ENCODE results near the gene PARS2. TPM values are rescaled to one million over a fixed set of nuclear protein-coding genes. Genes with fewer than 3 reads are reported as not detected.

Gene PARS2
- total RNA-seq, 4 donors from 2014 or later = 4.8 to 7.4 (median 6.0) TPM

DNA sequence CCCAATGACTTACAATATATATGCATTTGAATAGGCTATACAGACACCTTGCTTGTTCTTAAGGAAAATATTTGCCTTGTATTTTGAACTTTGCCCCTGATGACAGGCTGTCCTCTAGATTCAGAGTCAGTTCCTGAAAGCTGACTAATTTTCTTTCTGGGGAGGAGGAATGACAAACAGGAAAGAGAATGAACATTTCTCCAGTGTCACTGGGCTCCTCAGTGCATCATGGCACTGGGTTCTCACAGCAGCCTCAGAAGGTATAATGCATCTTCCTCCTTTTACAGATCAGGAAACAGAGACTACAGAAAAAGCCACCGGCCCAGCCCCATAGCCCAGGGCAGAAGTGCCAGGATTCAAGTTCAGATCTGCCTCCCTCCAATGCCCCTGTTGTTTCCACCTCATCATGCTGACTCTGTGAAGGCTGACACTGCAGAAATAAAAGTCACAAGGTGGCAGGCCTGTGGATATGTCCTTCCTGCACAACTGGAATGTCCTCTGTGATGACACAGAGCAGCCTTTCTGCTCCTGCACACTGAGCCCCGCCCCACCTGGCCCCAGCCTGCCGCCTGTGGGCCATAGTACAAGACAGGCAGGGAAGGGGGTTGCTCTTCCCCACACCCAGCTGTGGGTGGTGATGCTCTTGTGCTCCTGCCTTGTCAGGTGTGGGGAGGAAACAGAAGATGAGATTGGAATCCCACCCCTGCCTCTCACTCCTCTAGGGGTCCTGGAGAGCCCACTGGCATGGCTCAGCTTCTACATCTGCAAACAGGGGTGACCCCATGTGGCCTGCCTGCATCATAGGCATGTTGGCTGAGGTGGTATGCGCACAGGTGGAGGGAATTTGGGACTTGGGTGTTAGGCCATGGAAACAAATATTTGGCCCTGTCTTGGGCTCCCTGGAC lies 30.4 kb upstream of the PARS2 start:
- DNase-seq = no peak
- Histone ChIP-seq H3K4me1 (peaks cover 0 to 7% of the 10 kb centered on the region in 2 donors), H3K9me3 (no peaks in the 10 kb centered on the region), H3K36me3 (no peaks in the 10 kb centered on the region), H3K4me3 (replicated peaks in 1 of 3) (no peak overlapping the region), H3K27ac (no peak overlapping the region), H3K27me3 (no peaks in the 10 kb centered on the region)
- 79 to 84% methylated on average over 3 to 4 of the region's 4 CpGs for WGBS, 2 donors
- TF ChIP-seq CTCF (IDR thresholded peaks at IDR 0.05) (no peak), POLR2A (IDR thresholded peaks at IDR 0.05) (no peak)
- intact Hi-C loops (cut with DNase I) = no loop called here

DNA sequence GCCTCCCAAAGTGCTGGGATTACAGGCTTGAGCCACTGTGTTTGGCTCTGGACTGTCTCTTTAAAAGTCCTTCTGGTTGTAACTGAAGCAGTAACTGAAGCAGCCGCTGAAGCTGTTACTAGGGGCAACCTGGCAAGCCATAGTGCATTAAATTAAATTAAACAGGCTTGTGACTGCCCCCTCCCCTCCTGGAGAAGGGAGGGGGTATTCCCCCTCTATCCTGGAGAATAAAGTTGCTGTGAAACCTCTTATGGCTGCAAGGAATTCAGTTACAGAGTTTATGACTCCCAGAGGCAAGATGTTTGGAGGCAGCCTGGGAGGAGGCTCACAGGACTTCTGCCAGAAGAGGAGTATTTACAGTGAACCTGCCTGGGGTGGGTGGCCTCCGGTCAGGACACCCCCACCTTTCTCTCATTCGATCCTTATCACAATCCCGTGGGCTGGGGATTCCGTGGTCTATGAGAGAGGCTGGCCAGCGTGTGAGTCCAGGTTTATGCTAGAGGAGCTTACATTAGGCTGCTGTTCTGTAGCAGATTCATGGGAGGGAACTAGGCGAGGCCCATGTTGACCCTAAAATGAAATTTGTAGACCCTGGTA lies 28.5 kb upstream of the PARS2 start:
- no peak overlapping the region for H3K4me3 ChIP-seq (replicated peaks in 1 of 3)
- no peak overlapping the region for H3K27ac ChIP-seq
- H3K27me3 ChIP-seq = no peaks in the 10 kb centered on the region
- intact Hi-C loops (cut with DNase I) = no loop called here
- no peaks in the 10 kb centered on the region for H3K36me3 ChIP-seq
- WGBS, 2 donors = 65% methylated on average over 6 to 7 of the region's 7 CpGs
- DNase-seq = no peak
- H3K9me3 ChIP-seq = no peaks in the 10 kb centered on the region
- no peak for TF ChIP-seq CTCF (IDR thresholded peaks at IDR 0.05)
- no peak for TF ChIP-seq POLR2A (IDR thresholded peaks at IDR 0.05)
- no peaks in the 10 kb centered on the region for H3K4me1 ChIP-seq

GRCh38 chr1:54791880-54792522 lies 27.7 kb upstream of the PARS2 start:
- no peaks in the 10 kb centered on the region for H3K36me3 ChIP-seq
- H3K27ac ChIP-seq = no peak overlapping the region
- no peak overlapping the region for H3K4me3 ChIP-seq (replicated peaks in 1 of 3)
- H3K27me3 ChIP-seq = no peaks in the 10 kb centered on the region
- no peak for DNase-seq
- intact Hi-C loops (cut with DNase I) = no loop called here
- WGBS, 2 donors = 86 to 91% methylated on average over 13 of the region's 13 CpGs
- TF ChIP-seq POLR2A (IDR thresholded peaks at IDR 0.05) (no peak), CTCF (IDR thresholded peaks at IDR 0.05) (peak in 2 of 6 experiments; percentile 12 to 23)
- no peaks in the 10 kb centered on the region for H3K4me1 ChIP-seq
- no peaks in the 10 kb centered on the region for H3K9me3 ChIP-seq

DNA sequence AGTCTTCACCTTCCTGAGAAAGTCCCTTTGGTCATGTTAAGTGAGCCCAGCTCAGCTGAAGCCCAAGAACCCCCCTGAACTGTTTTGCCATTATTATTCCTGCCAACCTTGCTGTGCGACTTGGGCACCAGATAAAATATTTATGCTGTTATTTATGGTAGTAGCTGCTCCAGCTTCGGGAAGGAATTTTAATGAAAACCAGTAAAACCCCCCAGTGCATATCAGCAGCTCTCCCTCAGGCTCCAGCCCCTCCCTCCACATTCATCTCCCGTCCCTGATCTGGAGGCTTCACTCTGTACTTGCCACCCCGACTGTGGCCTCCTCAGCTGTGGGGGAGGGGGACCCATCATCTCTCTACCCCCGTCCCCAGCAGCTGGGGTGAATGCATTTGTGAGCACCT lies 24.1 kb upstream of the PARS2 start:
- DNase-seq = no peak
- WGBS, 2 donors = 69 to 74% methylated on average over 5 of the region's 5 CpGs
- intact Hi-C loops (cut with DNase I) = no loop called here
- no peak overlapping the region for H3K27ac ChIP-seq
- H3K4me1 ChIP-seq = no peaks in the 10 kb centered on the region
- no peaks in the 10 kb centered on the region for H3K9me3 ChIP-seq
- H3K27me3 ChIP-seq = no peaks in the 10 kb centered on the region
- TF ChIP-seq POLR2A (IDR thresholded peaks at IDR 0.05) (no peak), CTCF (IDR thresholded peaks at IDR 0.05) (no peak)
- no peak overlapping the region for H3K4me3 ChIP-seq (replicated peaks in 1 of 3)
- H3K36me3 ChIP-seq = no peaks in the 10 kb centered on the region
